Mammary epithelial cell (primary cell): Measurements from ENCODE around the gene TOMM40L.

Experiments
- CTCF ChIP-seq, 2 donors: IDR thresholded peaks in 1 of 2; conservative IDR thresholded peaks in 1 of 2; 2 replicates each; pipeline ENCODE4 v1.5.1; 2011 to 2012; ENCODE audit warnings: inconsistent platforms in 2 of 2, low read length in 2 of 2, mild to moderate bottlenecking in 2 of 2, control low read depth in 1 of 2, low read depth in 1 of 2; ENCODE audit not compliant: insufficient read depth in 1 of 2; ENCODE audit errors: extremely low read depth in 1 of 2
- EZH2 ChIP-seq: IDR thresholded peaks from 2 replicates; pipeline ENCODE4 v1.6.1; 2012; ENCODE audit warnings: low read length, inconsistent platforms, borderline replicate concordance

DNA sequence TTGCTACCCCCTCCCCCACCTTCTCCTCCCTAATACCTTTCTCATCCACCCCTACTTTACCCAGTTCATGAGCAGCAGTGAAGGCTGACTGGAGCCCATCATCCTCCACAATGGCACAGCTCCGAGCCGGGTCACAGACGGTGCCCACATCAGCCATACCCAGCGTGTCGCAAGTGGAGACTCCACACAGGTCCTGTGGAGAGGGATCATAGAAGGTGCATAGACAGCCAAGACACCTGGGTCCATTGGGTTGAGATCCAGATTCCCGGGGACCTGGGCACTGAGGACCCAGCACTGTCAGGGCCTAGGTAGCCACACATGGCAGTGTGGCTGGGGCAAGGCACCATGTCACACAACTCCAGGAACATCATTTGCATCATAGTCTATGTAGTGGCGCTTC lies 29.7 kb upstream of the TOMM40L start:
- TF ChIP-seq CTCF (conservative IDR thresholded peaks at IDR 0.05 in 1 of 2, IDR thresholded peaks at IDR 0.05 in 1 of 2; ENCODE audit: extremely low read depth in 1 of 2, insufficient read depth in 1 of 2, low read depth in 1 of 2, low read length in 2 of 2) (no peak), EZH2 (no peak)
